Osteoblast (primary cell): Measurements from ENCODE around the gene BICDL1. TPM values are rescaled to one million over a fixed set of nuclear protein-coding genes. Genes with fewer than 3 reads are reported as not detected.
A peak's percentile ranks its signal among the peaks of the same experiment; 100 is the strongest.

Source experiments
- DNase-seq: peaks from one replicate; pipeline ENCODE4 v3.0.0; 2011; ENCODE audit warnings: low spot score, mixed read lengths; ENCODE audit not compliant: insufficient read length; ENCODE audit errors: missing footprints
- H2AFZ ChIP-seq: 2 replicates; pipeline ENCODE4 v1.6.0; 2011; ENCODE audit warnings: mild to moderate bottlenecking, low read length
- H3K27ac ChIP-seq: 2 replicates; pipeline ENCODE4 v1.5.1; 2011; ENCODE audit warnings: mild to moderate bottlenecking, low read depth, low read length, moderate library complexity
- H3K27me3 ChIP-seq: 2 replicates; pipeline ENCODE4 v1.6.0; 2012; ENCODE audit warnings: mild to moderate bottlenecking, control low read depth, inconsistent platforms, low read length, moderate library complexity; ENCODE audit not compliant: insufficient read depth
- H3K36me3 ChIP-seq: 2 replicates; pipeline ENCODE4 v1.5.1; 2011; ENCODE audit warnings: mild to moderate bottlenecking, low read length, control low read depth, moderate library complexity; ENCODE audit not compliant: insufficient read depth
- H3K4me1 ChIP-seq: 2 replicates; pipeline ENCODE4 v1.5.1; 2011; ENCODE audit warnings: mild to moderate bottlenecking, low read length, control low read depth, moderate library complexity; ENCODE audit not compliant: insufficient read depth
- H3K4me2 ChIP-seq: 2 replicates; pipeline ENCODE4 v1.6.0; 2011; ENCODE audit warnings: mild to moderate bottlenecking, low read length; ENCODE audit not compliant: insufficient read depth
- H3K4me3 ChIP-seq: fragments of 200-600 bp; sonication (generic); 3 replicates; pipeline ENCODE4 v1.5.1; 2012; ENCODE audit warnings: mild to moderate bottlenecking, low read length, inconsistent platforms; ENCODE audit not compliant: insufficient read depth
- H3K79me2 ChIP-seq: 2 replicates; pipeline ENCODE4 v1.6.0; 2012; ENCODE audit warnings: mild to moderate bottlenecking, low read length, control low read depth, inconsistent platforms; ENCODE audit not compliant: insufficient read depth
- H3K9me3 ChIP-seq: 2 replicates; pipeline ENCODE4 v1.5.1; 2011; ENCODE audit warnings: low read depth, low read length, control low read depth
- H4K20me1 ChIP-seq: 2 replicates; pipeline ENCODE4 v1.6.0; 2012; ENCODE audit warnings: mild to moderate bottlenecking, low read length, control low read depth; ENCODE audit not compliant: insufficient read depth
- total RNA-seq: library from RNA; depleted of rRNA; stranded (reverse); fragments of >200 nt; gene quantifications from 2 replicates; pipeline ENCODE4 v1.2.3, GENCODE V29; 2012
- TF ChIP-seq, protein P1 (sequence below): IDR thresholded peaks from 2 replicates; pipeline ENCODE4 v1.5.1; 2011; ENCODE audit warnings: mild to moderate bottlenecking, low read depth, low read length, moderate library complexity; ENCODE audit errors: extremely low read depth

BICDL1 gene
- total RNA-seq, 1 donor, result not detected

- Histone ChIP-seq H4K20me1 (peaks cover 50% of the 10 kb centered on the region), H3K79me2 (peaks cover 89% of the 10 kb centered on the region), H2AFZ (no peak overlapping the region), H3K4me1 (no peaks in the 10 kb centered on the region), H3K9me3 (no peaks in the 10 kb centered on the region), H3K36me3 (peaks cover 27% of the 10 kb centered on the region), H3K27me3 (no peaks in the 10 kb centered on the region), H3K27ac (no peak overlapping the region), H3K4me2 (no peak overlapping the region), H3K4me3 (no peak overlapping the region)
- TF ChIP-seq, protein P1, sequence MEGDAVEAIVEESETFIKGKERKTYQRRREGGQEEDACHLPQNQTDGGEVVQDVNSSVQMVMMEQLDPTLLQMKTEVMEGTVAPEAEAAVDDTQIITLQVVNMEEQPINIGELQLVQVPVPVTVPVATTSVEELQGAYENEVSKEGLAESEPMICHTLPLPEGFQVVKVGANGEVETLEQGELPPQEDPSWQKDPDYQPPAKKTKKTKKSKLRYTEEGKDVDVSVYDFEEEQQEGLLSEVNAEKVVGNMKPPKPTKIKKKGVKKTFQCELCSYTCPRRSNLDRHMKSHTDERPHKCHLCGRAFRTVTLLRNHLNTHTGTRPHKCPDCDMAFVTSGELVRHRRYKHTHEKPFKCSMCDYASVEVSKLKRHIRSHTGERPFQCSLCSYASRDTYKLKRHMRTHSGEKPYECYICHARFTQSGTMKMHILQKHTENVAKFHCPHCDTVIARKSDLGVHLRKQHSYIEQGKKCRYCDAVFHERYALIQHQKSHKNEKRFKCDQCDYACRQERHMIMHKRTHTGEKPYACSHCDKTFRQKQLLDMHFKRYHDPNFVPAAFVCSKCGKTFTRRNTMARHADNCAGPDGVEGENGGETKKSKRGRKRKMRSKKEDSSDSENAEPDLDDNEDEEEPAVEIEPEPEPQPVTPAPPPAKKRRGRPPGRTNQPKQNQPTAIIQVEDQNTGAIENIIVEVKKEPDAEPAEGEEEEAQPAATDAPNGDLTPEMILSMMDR, result no peak
- DNase-seq, result peak; percentile 43
Observed at GRCh38 chr12:120102189-120103043, 113.4 kb downstream of the BICDL1 start.

DNA sequence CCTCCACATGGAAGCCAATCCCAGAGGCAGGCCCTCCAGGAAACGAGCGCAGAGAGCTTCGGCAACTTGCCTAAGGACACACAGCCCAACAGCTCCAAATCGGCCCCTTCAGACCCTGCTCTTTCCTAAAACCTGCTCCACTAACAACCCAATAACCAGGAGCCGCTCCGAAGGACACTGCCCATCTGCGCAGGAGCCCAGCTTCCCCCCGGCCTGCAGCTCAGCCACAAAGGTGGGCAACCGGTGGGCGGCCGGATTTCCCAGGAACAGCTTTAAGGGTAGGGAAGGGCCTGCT is 114.0 kb downstream of the BICDL1 start:
- Histone ChIP-seq H4K20me1 (peaks cover 53% of the 10 kb centered on the region), H3K4me1 (no peaks in the 10 kb centered on the region), H3K9me3 (no peaks in the 10 kb centered on the region), H3K27ac (no peak overlapping the region), H2AFZ (no peak overlapping the region), H3K36me3 (peaks cover 26% of the 10 kb centered on the region), H3K4me3 (no peak overlapping the region), H3K4me2 (no peak overlapping the region), H3K79me2 (peaks cover 93% of the 10 kb centered on the region), H3K27me3 (no peaks in the 10 kb centered on the region)
- DNase-seq, result peak; percentile 36
- TF ChIP-seq, protein P1, result no peak

GRCh38 chr12:120103371-120103770 is 114.3 kb downstream of the BICDL1 start:
- Histone ChIP-seq H3K9me3 (no peaks in the 10 kb centered on the region), H3K27me3 (no peaks in the 10 kb centered on the region), H3K4me3 (no peak overlapping the region), H4K20me1 (peaks cover 57% of the 10 kb centered on the region), H3K27ac (no peak overlapping the region), H3K36me3 (peaks cover 22% of the 10 kb centered on the region), H3K4me2 (no peak overlapping the region), H3K4me1 (no peaks in the 10 kb centered on the region), H3K79me2 (peaks cover 93% of the 10 kb centered on the region), H2AFZ (no peak overlapping the region)
- DNase-seq, result peak; percentile 38
- TF ChIP-seq, protein P1, result no peak

DNA sequence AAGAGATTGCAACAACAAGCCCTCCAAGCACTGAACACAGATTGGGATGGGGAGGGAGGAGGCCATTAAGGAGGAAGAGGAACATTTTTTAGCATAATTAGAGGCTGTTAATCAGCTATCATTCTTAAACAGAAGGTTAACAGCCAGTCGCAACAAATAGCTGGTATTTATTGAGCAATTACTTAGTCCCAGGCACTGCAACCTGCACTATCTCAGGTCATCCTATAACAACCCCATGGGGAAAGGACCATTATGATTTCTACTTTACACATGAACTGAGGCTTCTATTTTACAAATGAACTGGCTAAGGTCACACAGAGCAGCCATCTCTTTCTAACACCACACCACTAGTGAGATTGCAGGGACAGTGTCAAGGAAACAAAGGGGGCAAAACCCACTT is 117.1 kb downstream of the BICDL1 start:
- no peaks in the 10 kb centered on the region for H3K27me3 ChIP-seq
- no peak overlapping the region for H3K27ac ChIP-seq
- no peak overlapping the region for H3K4me3 ChIP-seq
- no peaks in the 10 kb centered on the region for H3K4me1 ChIP-seq
- H3K4me2 ChIP-seq, result no peak overlapping the region
- H3K9me3 ChIP-seq, result no peaks in the 10 kb centered on the region
- peaks cover 65% of the 10 kb centered on the region for H4K20me1 ChIP-seq
- TF ChIP-seq, protein P1, result no peak
- peaks cover 94% of the 10 kb centered on the region for H3K79me2 ChIP-seq
- peak; percentile 51 for DNase-seq
- no peak overlapping the region for H2AFZ ChIP-seq
- H3K36me3 ChIP-seq, result peaks cover 7% of the 10 kb centered on the region
